Sigmoid colon (tissue), 7 donors: ENCODE results near the gene YEATS2. TPM values are rescaled to one million over a fixed set of nuclear protein-coding genes. Genes with fewer than 3 reads are reported as not detected.

Source experiments
- DNase-seq: peaks from one replicate; pipeline ENCODE4 v3.0.0-alpha.2; 2019
- H3K27ac ChIP-seq, 4 donors: fragments of 200-600 bp; sonication (generic); one replicate each; pipeline ENCODE4 v1.5.1; 2016 to 2019; ENCODE audit warnings: mild to moderate bottlenecking in 1 of 4
- H3K27me3 ChIP-seq, 3 donors: fragments of 200-600 bp; sonication (generic); one replicate each; pipeline ENCODE4 v1.5.1; 2019; ENCODE audit warnings: mild to moderate bottlenecking in 1 of 3
- H3K36me3 ChIP-seq, 4 donors: fragments of 200-600 bp; sonication (generic); one replicate each; pipeline ENCODE4 v1.5.1; 2016 to 2019
- H3K4me1 ChIP-seq, 4 donors: fragments of 200-600 bp; sonication (generic); one replicate each; pipeline ENCODE4 v1.5.1; 2017 to 2019
- H3K4me3 ChIP-seq, 4 donors: fragments of 200-600 bp; sonication (generic); one replicate each; pipeline ENCODE4 v1.5.1; 2017 to 2019; ENCODE audit warnings: mild to moderate bottlenecking in 2 of 4, moderate library complexity in 1 of 4
- H3K9me3 ChIP-seq, 4 donors: fragments of 200-600 bp in 3 of 4; sonication (generic) in 3 of 4; one replicate each; pipeline versions ENCODE4 v1.5.1 to v1.6.1; 2013 to 2019
- CTCF ChIP-seq, 4 experiments: fragments of 450-650 bp in 3 of 4; fragments of 200-600 bp in 1 of 4; IDR thresholded peaks; one replicate each; pipeline ENCODE4 v1.5.1; 2016 to 2019; ENCODE audit warnings: antibody characterized with exemption in 4 of 4, mild to moderate bottlenecking in 3 of 4, moderate library complexity in 2 of 4
- EP300 ChIP-seq, 4 donors: sonication (generic); formaldehyde crosslinking; IDR thresholded peaks; one replicate each; pipeline ENCODE4 v1.6.1; 2017; ENCODE audit warnings: antibody characterized with exemption in 4 of 4
- POLR2A ChIP-seq, 2 donors: fragments of 450-650 bp; IDR thresholded peaks; one replicate each; pipeline ENCODE4 v1.6.1; 2016; ENCODE audit warnings: antibody characterized with exemption in 2 of 2, mild to moderate bottlenecking in 2 of 2, moderate library complexity in 2 of 2
- POLR2AphosphoS5 ChIP-seq, 4 donors: sonication (generic); formaldehyde crosslinking; IDR thresholded peaks; one replicate each; pipeline ENCODE4 v1.6.1; 2017; ENCODE audit warnings: antibody characterized with exemption in 4 of 4
- WGBS, 2 donors: extraction: QIAGEN DNeasy Blood & Tissue Kit; methylation state at CpG; one replicate each; pipeline ENCODE4 v1.1.7; 2013; 5-methylcytosine and 5-hydroxymethylcytosine counted together
- intact Hi-C: fragments of 100-400 bp; cut with DNase I; formaldehyde crosslinking; loops from one replicate; pipeline ENCODE4 v1.15.1; 2023
- polyA plus RNA-seq, 3 donors: library from polyadenylated mRNA; stranded (reverse); fragments of 200-250 nt; gene quantifications; one replicate each; pipeline ENCODE4 v1.2.3, GENCODE V29; 2013
- total RNA-seq, 4 donors: library from RNA; depleted of rRNA; stranded (reverse); fragments of >200 nt; gene quantifications; one replicate each; pipeline ENCODE4 v1.1.0, GENCODE V29; 2016
- donor health status: healthy with polysubstance abuse.
- donor health status: Bipolar disorder and iron deficiency.
- donor health status: healthy.

Gene YEATS2
- total and polyA plus RNA-seq, 7 donors: 3.0 to 20.3 (median 13.2) TPM

- H3K4me1 ChIP-seq: no peaks in the 10 kb centered on the region
- no peaks in the 10 kb centered on the region for H3K27me3 ChIP-seq
- no peak for TF ChIP-seq EP300 (IDR thresholded peaks at IDR 0.05)
- TF ChIP-seq POLR2AphosphoS5 (IDR thresholded peaks at IDR 0.05): no peak
- TF ChIP-seq CTCF (IDR thresholded peaks at IDR 0.05): no peak
- TF ChIP-seq POLR2A (IDR thresholded peaks at IDR 0.05): no peak
- H3K4me3 ChIP-seq: no peak overlapping the region
- peaks cover 0 to 81% (median 31%) of the 10 kb centered on the region in 4 donors for H3K36me3 ChIP-seq
- WGBS, 2 donors: 96 to 97% methylated on average over 5 of the region's 5 CpGs
- intact Hi-C loops: no loop called here
- no peaks in the 10 kb centered on the region for H3K9me3 ChIP-seq
- H3K27ac ChIP-seq: no peak overlapping the region
- DNase-seq: no peak
Observed at GRCh38 chr3:183754052-183754451, 56.5 kb downstream of the YEATS2 start.

- Histone ChIP-seq H3K27ac (no peak overlapping the region), H3K4me3 (no peak overlapping the region), H3K27me3 (no peaks in the 10 kb centered on the region), H3K9me3 (no peaks in the 10 kb centered on the region), H3K4me1 (no peaks in the 10 kb centered on the region), H3K36me3 (peaks cover 0 to 61% (median 20%) of the 10 kb centered on the region in 4 donors)
- TF ChIP-seq EP300 (IDR thresholded peaks at IDR 0.05) (no peak), CTCF (IDR thresholded peaks at IDR 0.05) (no peak), POLR2A (IDR thresholded peaks at IDR 0.05) (no peak), POLR2AphosphoS5 (IDR thresholded peaks at IDR 0.05) (no peak)
- intact Hi-C loops: no loop called here
- DNase-seq: no peak
- WGBS, 2 donors: 96 to 97% methylated on average over 6 of the region's 6 CpGs
Observed at GRCh38 chr3:183762304-183762703, 64.7 kb downstream of the YEATS2 start.

- Histone ChIP-seq H3K27ac (no peak overlapping the region), H3K9me3 (no peaks in the 10 kb centered on the region), H3K4me1 (no peaks in the 10 kb centered on the region), H3K4me3 (no peak overlapping the region), H3K36me3 (peaks cover 0 to 60% (median 18%) of the 10 kb centered on the region in 4 donors), H3K27me3 (no peaks in the 10 kb centered on the region)
- no peak for DNase-seq
- intact Hi-C loops: no loop called here
- 74 to 79% methylated on average over 7 of the region's 7 CpGs for WGBS, 2 donors
- TF ChIP-seq POLR2A (IDR thresholded peaks at IDR 0.05): no peak
- no peak for TF ChIP-seq CTCF (IDR thresholded peaks at IDR 0.05)
- TF ChIP-seq POLR2AphosphoS5 (IDR thresholded peaks at IDR 0.05): no peak
- no peak for TF ChIP-seq EP300 (IDR thresholded peaks at IDR 0.05)
Observed at GRCh38 chr3:183764847-183765731, 67.5 kb downstream of the YEATS2 start.

GRCh38 chr3:183766107-183766506, 68.5 kb downstream of the YEATS2 start:
- TF ChIP-seq EP300 (IDR thresholded peaks at IDR 0.05) (no peak), CTCF (IDR thresholded peaks at IDR 0.05) (no peak), POLR2AphosphoS5 (IDR thresholded peaks at IDR 0.05) (no peak), POLR2A (IDR thresholded peaks at IDR 0.05) (no peak)
- Histone ChIP-seq H3K4me3 (no peak overlapping the region), H3K27ac (no peak overlapping the region), H3K36me3 (peaks cover 0 to 57% (median 14%) of the 10 kb centered on the region in 4 donors), H3K9me3 (no peaks in the 10 kb centered on the region), H3K27me3 (no peaks in the 10 kb centered on the region), H3K4me1 (no peaks in the 10 kb centered on the region)
- intact Hi-C loops: no loop called here
- DNase-seq: no peak
